GM19372 (cell line): ENCODE results near the gene CABP1.
A peak's percentile ranks its signal among the peaks of the same experiment; 100 is the strongest.
"Not testable (repeated sequence)": the region's sequence is repeated elsewhere in the genome, so short reads cannot be mapped to it uniquely, and the experiment has no call there.

Experiments used
- ATAC-seq: cut with Tn5 transposase; IDR thresholded peaks from one replicate; pipeline ENCODE4 v1.9.1; 2021; ENCODE audit warnings: mild to moderate bottlenecking, low read depth, moderate library complexity; ENCODE audit not compliant: unreplicated experiment

Gene CABP1

DNA sequence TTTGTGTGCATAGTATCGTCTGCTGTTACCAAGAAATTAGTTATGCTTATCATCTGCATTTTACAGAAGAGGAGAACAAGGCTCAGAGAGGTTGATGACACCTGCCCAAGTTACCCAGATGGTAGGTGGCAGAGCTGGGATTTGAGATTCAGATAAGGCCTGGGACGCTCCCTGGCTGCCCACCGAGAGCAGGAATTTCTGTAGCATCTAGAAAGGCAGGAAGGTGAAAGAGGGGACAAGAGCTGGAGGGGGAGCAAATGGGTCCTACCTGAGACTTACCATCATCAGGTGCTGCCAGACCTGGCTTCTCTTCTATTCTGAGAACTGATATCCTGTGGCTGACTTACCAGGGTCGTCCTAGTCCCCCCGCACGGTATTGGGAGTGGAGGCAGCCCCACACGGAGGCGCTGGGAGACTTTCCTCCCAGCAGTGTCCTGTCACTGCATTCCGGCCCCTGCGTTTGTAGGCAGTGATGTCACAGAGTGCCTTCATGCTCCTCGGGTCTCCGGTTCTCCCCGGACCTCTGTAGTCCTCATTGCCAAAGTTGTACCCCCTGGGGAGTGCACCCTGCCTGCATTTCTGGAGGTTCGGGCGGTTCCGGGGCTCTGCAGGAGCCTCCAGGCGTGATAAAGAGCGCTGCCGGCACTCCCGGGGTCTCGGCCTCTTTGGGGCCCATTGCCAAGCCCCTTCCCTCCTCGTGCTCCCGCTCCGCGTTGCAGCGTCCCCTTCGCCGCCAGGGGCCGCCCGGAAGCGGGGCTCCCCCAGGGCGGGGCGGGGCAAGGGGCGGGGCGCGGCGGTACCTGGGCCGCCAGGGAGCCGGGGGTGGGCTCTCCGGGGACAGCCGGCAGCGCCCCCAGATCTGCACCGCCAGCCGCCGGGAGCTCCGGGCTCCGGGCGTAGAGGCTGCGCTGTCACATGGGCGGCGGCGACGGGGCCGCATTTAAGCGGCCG, at the start of gene CABP1:
Gene CABP1, plus strand, starts transcription at position 856 of the 951 bp plus-strand sequence. Its CDS starts 60 bp downstream, at position 916.
- ATAC-seq = peak; percentile 61

DNA sequence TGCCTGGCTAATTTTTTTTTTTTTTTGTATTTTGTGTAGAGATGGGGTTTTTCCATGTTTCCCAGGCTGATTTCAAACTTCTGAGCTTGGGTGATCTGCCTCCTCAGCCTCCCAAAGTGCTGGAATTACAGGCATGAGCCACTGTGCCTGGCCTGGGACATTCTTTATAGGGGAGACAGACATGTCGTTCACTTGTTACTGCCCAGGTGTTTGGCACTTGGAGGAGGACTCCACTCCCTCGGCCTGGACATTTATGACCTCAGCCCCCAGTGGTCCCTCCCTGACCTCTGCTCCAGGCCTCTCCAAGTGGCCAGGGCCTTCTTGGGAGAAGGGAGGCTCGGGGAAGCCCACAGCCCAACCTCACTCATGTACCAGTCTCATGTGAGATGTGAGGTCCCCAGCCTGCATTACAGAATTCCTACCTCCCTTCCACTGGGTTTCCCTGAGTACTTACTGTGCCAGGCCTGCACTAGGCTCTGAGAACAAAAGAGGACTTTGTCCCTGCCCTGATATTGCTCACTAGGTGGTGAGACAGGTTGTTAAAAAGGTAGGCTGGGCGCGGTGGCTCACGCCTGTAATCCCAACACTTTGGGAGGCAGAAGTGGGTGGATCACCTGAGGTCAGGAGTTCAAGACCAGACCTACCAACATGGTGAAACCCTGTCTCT, 49.6 kb upstream of the CABP1 start:
- ATAC-seq = no peak

DNA sequence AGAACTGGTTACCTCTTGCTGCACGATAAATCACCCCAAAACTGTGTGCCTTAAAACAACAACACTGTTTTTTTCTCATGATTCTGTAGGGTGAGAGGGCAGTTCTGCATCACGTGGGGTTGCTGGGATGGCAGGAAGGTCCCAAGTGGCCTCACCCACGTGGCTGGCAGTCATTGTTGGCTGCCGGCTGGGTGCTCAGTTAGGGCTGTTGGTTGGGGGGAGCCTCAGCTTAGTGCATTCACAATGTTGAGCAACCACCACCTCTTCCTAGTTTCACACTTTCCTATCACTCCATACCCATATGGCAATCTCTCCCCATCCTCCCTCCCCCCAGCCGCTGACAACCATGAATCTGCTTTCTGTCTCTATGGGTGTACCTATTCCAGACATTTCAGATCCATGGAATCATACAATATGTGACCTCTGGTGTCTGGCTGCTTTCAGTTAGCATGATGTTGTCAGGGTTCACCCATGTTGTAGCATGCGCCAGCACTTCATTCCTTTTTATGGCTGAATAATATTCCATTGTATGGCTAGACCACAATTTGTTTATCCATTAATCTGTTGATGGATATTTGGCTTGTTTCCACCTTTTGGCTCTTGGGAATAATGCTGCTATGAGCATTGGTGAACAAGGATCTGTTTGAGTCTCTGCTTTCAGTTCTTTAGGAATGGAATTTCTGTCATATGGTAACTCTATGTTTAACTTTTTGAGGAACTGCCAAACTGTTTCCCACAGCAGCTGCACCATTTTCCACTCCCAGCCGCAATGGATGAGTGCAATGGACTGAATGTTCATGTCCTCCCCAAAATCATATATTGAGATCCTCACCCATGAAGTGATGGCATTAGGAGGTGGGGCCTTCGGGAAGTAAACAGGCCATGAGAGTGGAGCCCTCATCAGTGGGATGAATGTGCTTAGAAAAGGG, 48.0 kb upstream of the CABP1 start:
- no peak for ATAC-seq

DNA sequence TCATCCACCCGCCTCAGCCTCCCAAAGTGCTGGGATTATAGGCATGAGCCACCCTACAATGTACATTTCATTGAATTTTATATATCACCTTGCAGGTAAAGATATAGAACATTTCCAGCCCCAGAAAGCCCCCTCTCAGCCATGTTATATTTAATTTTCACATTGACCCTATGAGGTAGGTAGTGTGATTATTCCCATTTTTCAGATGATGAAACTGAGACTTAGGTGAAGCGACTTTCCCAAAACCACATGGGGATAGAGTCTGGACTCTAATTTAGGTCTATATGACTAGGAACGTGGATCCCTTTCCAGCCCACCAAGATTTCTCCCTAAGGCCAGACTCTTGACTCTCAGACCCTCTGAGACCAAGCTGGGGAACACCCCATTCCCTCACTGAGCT, 43.5 kb upstream of the CABP1 start:
- no peak for ATAC-seq

DNA sequence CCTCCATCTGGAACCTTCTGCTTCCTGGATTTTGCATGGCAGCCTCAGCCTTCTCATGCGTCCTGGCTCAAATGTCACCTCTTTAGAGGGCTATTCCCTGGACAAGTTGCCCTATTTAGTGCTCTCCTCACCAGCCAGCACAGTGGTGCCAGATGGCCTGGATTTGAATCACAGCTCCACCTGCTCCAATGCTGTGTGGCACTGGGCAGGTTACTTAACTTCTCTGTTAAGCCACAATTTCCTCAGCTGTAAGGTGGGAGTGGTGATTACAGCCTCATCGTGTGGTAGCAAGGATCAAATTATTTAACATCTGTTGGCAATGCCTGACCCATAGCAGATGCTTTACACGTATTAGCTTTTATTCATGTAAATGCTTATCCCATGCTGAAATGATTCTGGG, 42.6 kb upstream of the CABP1 start:
- no peak for ATAC-seq

DNA sequence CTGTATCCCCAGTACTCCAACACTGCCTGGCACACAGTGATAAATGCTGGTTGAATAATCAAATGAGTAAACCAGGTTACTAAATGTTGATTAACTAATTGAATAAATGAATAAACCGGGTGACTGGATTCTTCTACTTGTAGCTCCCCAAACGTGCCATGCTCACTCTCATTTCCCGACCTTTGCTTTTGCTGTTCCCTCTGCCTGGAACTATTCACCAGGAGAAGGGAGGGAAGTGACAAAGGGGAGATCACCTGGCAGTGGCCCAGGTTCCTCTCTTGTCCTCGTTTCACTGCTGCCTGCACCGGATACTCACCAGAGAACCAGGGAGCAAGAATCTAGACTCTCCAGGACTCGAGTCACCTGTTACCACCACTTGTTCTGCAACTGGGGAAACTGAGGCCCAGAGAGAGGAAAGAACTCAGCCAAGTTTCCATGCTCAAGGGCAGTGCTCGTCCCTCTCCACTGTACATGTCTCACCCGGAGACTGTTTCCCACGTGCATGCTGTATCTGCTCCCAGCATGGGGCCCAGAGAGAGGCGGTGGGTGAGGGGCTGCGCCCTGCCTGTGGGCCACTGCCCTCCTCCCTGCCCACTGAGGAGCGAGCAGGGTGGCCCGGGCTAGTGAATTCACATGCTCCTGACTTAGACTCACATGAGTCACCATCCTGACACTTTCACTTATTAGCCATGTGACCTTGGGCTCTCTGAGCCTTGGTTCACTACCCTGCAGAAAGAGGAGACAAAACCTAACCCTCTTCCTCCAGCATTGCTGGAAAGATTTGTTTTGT, 41.6 kb upstream of the CABP1 start:
- ATAC-seq = no peak

DNA sequence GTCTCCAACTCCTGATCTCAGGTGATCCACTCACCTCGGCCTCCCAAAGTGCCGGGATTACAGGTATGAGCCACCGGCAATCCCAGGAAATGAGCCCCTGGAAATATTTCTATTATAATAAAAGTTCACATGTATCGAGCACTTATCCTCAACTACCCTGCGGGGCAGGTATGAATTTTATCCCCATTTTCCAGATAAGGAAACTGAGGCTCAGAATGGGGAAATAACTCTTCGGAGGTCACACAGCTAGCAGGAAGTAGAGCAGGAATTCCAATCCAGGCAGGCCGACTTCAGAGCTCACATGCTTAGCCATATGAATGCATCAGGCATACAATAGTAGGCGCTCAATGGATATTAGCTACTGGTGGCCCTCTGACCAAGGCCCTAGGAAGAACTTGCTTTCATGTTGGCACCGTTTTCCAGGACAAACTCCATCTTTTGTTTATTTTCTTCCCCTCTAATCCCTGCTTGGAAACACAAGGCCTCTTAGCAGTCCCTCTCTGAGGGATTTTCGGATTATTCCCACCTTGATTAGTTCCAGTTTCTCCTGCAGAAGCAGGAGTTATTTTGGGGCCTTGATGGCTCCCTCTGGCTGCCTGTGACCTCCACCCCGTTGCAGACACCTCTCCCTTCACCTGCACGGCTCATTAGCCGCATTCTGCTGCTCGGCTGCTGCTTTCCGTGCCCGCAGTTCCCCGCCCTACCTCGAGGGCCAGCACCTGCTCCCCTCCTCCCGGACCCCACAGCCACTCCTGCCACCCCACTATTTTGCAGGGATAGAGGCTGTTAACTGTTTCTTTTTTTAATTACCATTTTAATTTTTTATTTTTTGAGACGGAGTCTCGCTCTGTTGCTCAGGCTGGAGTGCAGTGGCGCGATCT, 40.5 kb upstream of the CABP1 start:
- ATAC-seq = no peak

DNA sequence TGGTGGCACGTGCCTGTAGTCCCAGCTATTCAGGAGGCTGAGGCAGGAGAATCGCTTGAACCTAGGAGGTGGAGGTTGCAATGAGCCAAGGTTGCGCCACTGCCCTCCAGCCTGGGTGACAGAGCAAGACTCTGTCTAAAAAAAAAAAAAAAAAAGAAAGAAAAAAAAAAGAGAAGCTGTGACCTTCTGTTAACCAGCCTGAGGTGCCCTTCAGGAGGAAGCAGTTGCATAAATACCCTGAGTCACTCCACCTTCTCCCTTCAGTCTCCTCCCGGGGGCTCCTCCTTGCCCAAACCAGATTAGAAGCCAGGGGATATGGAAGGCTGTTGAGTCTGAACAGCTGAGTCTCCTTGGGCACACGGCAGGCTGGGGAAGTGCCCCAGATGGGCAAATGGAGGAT, 38.0 kb upstream of the CABP1 start:
- not testable (repeated sequence) for ATAC-seq

DNA sequence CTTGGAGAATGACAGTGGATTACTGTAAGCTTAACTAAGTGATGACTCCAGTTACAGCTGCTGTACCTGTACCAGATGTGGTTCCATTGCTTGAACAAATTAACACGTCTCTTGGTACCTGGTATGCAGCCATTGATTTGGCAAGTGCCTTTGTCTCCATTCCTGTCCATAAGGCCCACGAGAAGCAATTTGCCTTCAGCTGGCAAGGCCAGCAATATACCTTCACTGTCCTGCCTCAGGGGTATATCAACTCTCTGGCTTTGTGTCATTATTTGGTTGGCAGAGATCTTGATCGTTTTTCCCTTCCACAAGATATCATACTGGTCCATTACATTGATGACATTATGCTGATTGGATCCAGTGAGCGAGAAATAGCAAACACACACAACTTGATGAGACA, 29.9 kb upstream of the CABP1 start:
- ATAC-seq = no peak

DNA sequence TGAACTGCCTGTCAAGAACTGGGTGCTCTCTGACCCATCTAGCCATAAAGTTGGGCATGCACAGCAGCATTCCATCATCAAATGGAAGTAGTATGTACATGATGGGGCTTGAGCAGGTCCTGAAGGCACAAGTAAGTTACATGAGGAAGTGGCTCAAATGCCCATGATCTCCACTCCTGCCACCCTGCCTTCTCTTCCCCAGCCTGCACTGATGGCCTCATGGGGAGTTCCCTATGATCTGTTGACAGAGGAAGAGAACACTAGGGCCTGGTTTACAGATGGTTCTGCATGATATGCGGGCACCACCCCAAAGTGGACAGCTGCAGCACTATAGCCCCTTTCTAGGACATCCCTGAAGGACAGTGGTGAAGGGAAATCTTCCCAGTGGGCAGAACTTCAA, 28.9 kb upstream of the CABP1 start:
- ATAC-seq = not testable (repeated sequence)

DNA sequence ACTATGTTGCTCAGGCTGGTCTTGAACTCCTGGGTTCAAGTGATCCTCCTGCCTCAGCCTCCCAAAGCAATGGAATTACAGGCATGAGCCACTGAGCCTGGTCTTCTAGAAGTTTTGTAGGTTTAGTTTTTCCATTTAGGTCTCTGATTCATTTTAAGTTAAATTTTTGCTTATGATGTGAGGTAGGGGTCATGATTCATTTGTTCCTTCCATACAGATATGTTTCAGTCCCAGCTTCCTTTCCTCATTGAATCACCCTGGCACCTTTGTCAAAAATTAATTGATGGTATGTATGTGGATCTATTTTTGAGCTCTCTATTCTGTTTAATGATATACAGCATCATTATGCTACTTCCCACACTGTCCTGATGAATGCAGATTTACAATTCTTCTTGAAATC, 25.6 kb upstream of the CABP1 start:
- no peak for ATAC-seq

DNA sequence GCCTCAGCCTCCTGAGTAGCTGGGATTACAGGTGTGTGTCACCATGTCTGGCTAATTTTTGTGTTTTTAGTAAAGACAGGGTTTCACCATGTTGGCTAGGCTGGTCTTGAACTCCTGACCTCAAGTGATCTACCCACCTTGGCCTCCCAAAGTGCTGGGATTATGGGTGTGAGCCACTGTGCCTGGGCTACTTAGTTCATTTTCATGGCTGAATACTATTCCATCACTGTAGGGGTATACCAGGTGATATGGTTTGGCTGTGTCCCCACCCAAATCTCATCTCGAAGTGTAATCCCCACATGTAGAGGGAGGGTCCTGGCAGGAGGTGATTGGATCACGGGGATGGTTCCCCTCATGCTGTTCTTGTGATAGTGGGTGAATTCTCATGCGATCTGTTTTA, 23.2 kb upstream of the CABP1 start:
- not testable (repeated sequence) for ATAC-seq

DNA sequence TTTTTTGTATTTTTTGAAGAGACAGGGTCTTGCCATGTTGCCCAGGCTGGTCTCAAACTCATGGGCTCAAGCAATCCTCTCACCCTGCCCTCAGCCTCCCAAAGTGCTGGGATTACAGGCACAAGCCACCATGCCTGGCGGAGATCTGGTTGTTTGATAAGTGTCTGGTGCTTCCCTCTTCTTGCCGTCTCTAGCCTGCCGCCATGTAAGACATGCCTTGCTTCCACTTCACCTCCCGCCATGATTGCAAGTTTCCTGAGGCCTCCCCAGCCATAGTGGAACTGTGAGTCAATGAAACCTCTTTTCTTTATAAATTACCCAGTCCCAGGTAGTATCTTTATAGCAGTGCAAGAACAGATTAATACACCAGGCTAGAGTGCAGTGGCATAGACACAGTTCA, 22.7 kb upstream of the CABP1 start:
- not testable (repeated sequence) for ATAC-seq

DNA sequence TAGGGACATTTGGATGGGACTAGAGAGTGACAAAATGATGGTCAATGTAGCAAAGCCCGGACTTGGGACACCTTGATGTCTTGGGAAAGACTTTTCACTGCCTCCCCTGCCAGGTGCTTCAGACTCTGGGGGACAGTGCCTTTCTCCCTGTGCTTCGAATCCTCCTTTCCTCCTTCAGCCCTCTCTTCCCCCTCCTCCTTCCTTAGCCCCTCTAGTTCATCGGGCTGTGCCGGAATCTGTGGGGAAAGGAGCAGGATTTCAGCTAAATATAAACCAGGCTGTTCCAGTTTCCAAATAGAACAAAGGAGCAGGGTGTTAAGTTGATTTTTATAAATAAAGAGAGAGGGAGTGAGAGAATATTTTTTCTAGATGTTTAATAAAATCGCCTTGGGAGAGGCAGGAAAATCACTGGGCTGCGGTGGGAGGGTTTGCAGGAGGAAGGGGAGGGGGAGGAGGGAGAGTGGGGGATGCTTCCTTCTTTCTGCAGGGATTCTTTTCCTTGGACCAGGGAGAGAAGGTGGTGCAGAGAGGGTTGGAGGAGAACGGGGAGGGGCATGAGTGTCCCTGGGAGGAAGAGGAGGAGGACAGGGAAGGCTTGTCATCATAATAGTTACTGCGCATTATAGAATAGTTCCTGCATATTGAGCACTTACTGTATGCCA, 21.3 kb upstream of the CABP1 start:
- no peak for ATAC-seq

DNA sequence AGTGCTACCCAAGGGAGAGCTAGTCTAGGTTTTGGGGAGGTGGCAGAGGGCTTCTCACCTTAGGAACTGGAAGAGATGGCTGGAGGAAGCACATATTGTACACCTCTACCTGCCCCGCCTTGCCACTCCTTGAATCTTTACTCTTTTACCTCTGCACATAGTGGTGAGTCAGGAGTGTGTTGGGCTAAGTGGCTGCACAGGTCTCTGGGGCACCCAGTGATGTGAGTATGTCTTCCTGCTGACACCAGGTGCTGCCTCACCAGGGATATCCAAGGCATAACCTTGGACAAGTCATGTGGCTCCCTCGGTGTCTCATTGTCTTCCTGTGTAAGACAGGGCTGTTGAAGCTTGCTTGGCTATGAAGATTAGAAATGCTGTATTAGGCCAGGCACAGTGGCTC, 19.8 kb upstream of the CABP1 start:
- ATAC-seq = no peak

DNA sequence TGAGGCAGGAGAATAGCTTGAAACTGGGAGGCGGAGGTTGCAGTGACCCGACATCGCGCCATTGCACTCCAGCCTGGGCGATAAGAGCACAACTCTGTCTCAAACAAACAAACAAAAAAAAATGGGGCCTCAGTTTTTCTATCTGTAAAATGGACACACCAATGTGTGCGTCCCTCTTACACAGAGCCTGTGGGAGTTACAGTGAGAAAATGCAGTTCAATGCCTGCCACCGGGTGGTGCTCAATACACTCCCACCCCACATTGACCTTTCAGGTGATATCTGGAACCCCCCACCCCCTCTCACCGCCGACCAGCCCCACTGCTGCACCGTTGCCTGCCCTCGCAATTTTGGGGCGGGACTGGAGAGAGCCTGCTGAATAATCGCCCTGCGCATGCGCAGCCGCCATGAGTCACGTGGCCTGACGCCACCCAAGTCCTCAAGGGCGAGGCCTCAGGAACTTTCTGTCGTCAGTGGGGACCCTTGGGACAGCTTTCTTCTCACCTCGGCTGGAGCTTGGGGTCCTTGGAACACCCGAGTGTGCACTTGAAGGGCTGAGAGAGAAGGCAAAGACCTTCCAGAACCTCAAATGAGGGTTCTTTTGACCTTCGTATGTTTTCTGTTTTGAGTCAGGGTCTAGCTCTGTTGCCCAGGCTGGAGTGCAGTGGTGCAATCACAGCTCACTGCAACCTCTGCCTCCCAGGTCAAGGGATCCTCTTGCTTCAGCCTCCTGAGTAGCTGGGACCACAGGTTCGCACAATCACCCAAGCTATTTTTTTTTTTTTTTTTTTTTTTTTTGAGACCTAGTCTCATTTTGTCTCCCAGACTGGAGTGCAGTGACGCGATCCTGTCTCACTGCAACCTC, 14.6 kb upstream of the CABP1 start:
- ATAC-seq = no peak

DNA sequence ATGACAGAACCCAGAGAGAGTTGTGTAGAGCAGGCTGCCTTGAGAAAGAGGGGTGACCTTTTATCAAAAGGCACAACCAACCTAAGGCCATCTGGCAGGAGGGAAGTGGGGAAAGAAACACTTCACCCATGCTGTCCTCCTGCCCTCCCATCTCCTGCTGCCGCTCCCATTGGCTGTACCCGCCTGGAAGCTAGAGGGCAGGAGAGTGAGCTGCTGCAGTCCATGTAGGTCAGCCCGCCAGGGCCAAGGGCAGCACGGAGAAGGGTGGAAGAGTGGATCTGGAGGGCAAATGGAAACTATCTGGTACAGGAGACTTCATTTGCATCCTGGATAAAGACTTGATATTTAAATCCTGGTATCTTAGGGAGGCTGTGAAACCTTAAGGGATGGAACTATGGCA, 11.5 kb upstream of the CABP1 start:
- ATAC-seq = no peak
